ENCODE data around the gene A1CF. TPM values are rescaled to one million over a fixed set of nuclear protein-coding genes. Genes with fewer than 3 reads are reported as not detected.

A1CF gene
- total RNA-seq, 1 donor from 2014 or later: not detected

DNA sequence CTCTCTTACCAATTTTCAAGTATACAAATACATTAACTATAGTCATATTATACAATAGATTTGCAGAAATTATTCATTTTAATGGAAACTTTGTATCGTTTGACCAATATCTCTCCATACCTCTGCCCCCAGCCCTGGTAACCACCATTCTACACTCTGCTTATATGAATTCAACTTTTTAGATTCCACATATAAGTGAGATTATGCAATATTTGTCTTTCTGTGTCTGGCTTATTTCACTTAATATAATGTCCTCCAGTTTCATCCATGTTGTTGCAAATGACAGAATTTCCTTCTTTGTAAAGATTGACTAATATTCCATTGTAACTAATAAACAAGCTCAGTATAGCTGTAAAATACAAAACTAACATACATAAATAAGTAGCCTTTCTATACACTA, 55.4 kb downstream of the A1CF start:
- H3K27ac Mint-ChIP-seq (ENCODE audit: unreplicated experiment): no peak overlapping the region
- DNase-seq (ENCODE audit: low spot score): no peak
- H3K36me3 Mint-ChIP-seq (ENCODE audit: low read depth, unreplicated experiment): no peaks in the 10 kb centered on the region
- TF ChIP-seq, protein P1, sequence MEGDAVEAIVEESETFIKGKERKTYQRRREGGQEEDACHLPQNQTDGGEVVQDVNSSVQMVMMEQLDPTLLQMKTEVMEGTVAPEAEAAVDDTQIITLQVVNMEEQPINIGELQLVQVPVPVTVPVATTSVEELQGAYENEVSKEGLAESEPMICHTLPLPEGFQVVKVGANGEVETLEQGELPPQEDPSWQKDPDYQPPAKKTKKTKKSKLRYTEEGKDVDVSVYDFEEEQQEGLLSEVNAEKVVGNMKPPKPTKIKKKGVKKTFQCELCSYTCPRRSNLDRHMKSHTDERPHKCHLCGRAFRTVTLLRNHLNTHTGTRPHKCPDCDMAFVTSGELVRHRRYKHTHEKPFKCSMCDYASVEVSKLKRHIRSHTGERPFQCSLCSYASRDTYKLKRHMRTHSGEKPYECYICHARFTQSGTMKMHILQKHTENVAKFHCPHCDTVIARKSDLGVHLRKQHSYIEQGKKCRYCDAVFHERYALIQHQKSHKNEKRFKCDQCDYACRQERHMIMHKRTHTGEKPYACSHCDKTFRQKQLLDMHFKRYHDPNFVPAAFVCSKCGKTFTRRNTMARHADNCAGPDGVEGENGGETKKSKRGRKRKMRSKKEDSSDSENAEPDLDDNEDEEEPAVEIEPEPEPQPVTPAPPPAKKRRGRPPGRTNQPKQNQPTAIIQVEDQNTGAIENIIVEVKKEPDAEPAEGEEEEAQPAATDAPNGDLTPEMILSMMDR (IDR thresholded peaks at IDR 0.05; ENCODE audit: unreplicated experiment): no peak
- H3K4me3 Mint-ChIP-seq (ENCODE audit: unreplicated experiment): no peak overlapping the region
- no peaks in the 10 kb centered on the region for H3K9me3 Mint-ChIP-seq (ENCODE audit: unreplicated experiment)
- H3K4me1 Mint-ChIP-seq (ENCODE audit: unreplicated experiment): no peaks in the 10 kb centered on the region
- no peaks in the 10 kb centered on the region for H3K27me3 Mint-ChIP-seq (ENCODE audit: unreplicated experiment)

GRCh38 chr10:50824782-50825181, 60.6 kb downstream of the A1CF start:
- no peak for DNase-seq (ENCODE audit: low spot score)
- no peaks in the 10 kb centered on the region for H3K27me3 Mint-ChIP-seq (ENCODE audit: unreplicated experiment)

DNA sequence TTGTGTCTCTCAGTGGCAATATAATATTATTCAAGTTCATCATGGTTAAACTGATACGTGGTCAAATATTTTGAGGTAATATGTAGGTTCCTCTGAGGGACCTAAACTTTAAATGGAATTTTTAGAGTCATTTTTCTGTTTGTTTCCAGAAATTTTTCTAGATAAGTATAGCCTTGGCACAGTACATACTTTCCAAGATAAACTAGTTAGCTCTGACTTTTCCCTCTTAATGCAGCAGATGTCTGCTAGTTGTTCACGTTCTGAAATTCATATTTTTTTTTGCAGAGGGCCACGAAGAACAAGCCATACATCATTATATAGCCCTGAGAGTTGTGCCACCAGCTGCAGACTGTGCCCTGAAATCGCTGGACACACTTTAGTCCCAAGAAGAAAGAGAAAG, 61.6 kb downstream of the A1CF start:
- H3K36me3 Mint-ChIP-seq (ENCODE audit: low read depth, unreplicated experiment): no peaks in the 10 kb centered on the region

More at GRCh38 chr10:50824782-50825181, 60.6 kb downstream of the A1CF start:
- Mint-ChIP-seq H3K36me3 (ENCODE audit: low read depth, unreplicated experiment) (no peaks in the 10 kb centered on the region), H3K9me3 (ENCODE audit: unreplicated experiment) (no peaks in the 10 kb centered on the region), H3K4me3 (ENCODE audit: unreplicated experiment) (no peak overlapping the region), H3K27ac (ENCODE audit: unreplicated experiment) (no peak overlapping the region), H3K4me1 (ENCODE audit: unreplicated experiment) (no peaks in the 10 kb centered on the region)
- TF ChIP-seq, protein P1 (IDR thresholded peaks at IDR 0.05; ENCODE audit: unreplicated experiment): no peak

DNA sequence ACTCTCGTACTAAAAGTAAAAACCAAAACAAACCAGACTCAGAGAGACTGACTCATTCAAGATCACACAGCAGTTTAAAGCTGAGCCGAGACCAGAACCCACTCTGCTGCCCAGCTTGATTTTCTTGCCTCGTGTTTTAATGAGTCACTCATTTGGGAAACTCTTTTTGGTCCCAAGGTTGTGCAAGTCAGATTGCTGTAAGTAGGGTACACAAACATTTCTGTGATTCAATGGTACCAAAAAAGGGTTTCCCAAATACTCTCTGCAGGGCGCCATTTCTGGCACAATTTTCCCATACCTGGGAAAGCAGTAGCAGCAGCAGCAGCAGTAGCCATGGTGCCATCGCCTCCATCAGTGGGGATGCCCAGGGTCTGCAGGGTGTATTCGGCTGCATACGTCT, 75.8 kb downstream of the A1CF start:
- TF ChIP-seq, protein P1 (IDR thresholded peaks at IDR 0.05; ENCODE audit: unreplicated experiment): no peak
- H3K4me3 Mint-ChIP-seq (ENCODE audit: unreplicated experiment): no peak overlapping the region
- peaks cover 13% of the 10 kb centered on the region for H3K4me1 Mint-ChIP-seq (ENCODE audit: unreplicated experiment)
- H3K27ac Mint-ChIP-seq (ENCODE audit: unreplicated experiment): no peak overlapping the region
- no peaks in the 10 kb centered on the region for H3K27me3 Mint-ChIP-seq (ENCODE audit: unreplicated experiment)
- H3K9me3 Mint-ChIP-seq (ENCODE audit: unreplicated experiment): no peaks in the 10 kb centered on the region
- H3K36me3 Mint-ChIP-seq (ENCODE audit: low read depth, unreplicated experiment): no peaks in the 10 kb centered on the region
- DNase-seq (ENCODE audit: low spot score): no peak

More for the DNA sequence above, 61.6 kb downstream of the A1CF start:
- H3K9me3 Mint-ChIP-seq (ENCODE audit: unreplicated experiment): no peaks in the 10 kb centered on the region
- peaks cover 1% of the 10 kb centered on the region for H3K27me3 Mint-ChIP-seq (ENCODE audit: unreplicated experiment)
- H3K4me3 Mint-ChIP-seq (ENCODE audit: unreplicated experiment): no peak overlapping the region
- TF ChIP-seq, protein P1 (IDR thresholded peaks at IDR 0.05; ENCODE audit: unreplicated experiment): no peak
- no peaks in the 10 kb centered on the region for H3K4me1 Mint-ChIP-seq (ENCODE audit: unreplicated experiment)
- no peak overlapping the region for H3K27ac Mint-ChIP-seq (ENCODE audit: unreplicated experiment)
- DNase-seq (ENCODE audit: low spot score): no peak

- no peak overlapping the region for H3K4me3 Mint-ChIP-seq (ENCODE audit: unreplicated experiment)
- TF ChIP-seq, protein P1 (IDR thresholded peaks at IDR 0.05; ENCODE audit: unreplicated experiment): no peak
- H3K27ac Mint-ChIP-seq (ENCODE audit: unreplicated experiment): no peak overlapping the region
- DNase-seq (ENCODE audit: low spot score): no peak
- peaks cover 13% of the 10 kb centered on the region for H3K4me1 Mint-ChIP-seq (ENCODE audit: unreplicated experiment)
- H3K36me3 Mint-ChIP-seq (ENCODE audit: low read depth, unreplicated experiment): no peaks in the 10 kb centered on the region
- no peaks in the 10 kb centered on the region for H3K27me3 Mint-ChIP-seq (ENCODE audit: unreplicated experiment)
- H3K9me3 Mint-ChIP-seq (ENCODE audit: unreplicated experiment): no peaks in the 10 kb centered on the region
Measured at GRCh38 chr10:50807851-50808776, 77.3 kb downstream of the A1CF start.

Data from endothelial cell (in vitro differentiated cells).